Measurements from ENCODE around the gene AJM1. TPM values are rescaled to one million over a fixed set of nuclear protein-coding genes. Genes with fewer than 3 reads are reported as not detected.
"Not testable (repeated sequence)": the region's sequence is repeated elsewhere in the genome, so short reads cannot be mapped to it uniquely, and the experiment has no call there.

Gene AJM1
- polyA plus RNA-seq, 2 of the 4 experiments (the other 2 are of a cell fraction): 0.76 to 3.0 TPM

DNA sequence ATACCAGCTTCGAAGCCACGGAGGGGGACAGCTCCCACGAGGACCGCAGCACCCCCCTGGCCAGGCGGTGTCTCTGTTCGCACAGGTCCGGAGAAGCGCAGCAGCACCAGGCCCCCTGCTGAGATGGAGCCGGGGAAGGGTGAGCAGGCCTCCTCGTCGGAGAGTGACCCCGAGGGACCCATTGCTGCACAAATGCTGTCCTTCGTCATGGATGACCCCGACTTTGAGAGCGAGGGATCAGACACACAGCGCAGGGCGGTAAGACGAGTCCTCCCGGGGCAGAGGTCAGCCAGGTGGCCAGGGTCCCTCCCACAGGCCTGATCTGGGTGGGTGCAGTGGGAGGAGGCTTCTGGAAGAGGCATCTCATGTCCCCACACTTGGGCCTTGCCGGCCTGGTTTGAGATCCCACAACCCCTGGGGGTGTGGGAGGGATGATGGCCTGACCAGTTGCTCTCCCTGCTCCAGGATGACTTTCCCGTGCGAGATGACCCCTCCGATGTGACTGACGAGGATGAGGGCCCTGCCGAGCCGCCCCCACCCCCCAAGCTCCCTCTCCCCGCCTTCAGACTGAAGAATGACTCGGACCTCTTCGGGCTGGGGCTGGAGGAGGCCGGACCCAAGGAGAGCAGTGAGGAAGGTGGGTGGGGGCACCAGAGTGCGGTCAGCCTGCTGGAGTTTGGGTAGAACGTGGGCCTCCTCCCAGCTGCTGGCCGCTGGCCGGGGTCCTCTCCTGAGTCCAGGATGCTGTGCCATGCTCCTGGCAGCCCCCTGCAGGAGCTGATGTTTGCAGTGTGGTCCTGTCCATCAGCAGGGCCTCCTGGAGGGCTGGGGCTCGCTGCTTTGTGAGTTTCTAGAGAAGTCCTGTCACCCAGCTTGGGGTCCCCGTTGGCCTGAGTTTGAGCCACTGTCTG lies 2.8 kb upstream of the AJM1 start (continued):
- TF ChIP-seq, protein P1, sequence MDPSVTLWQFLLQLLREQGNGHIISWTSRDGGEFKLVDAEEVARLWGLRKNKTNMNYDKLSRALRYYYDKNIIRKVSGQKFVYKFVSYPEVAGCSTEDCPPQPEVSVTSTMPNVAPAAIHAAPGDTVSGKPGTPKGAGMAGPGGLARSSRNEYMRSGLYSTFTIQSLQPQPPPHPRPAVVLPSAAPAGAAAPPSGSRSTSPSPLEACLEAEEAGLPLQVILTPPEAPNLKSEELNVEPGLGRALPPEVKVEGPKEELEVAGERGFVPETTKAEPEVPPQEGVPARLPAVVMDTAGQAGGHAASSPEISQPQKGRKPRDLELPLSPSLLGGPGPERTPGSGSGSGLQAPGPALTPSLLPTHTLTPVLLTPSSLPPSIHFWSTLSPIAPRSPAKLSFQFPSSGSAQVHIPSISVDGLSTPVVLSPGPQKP (IDR thresholded peaks at IDR 0.05; ENCODE audit: low read depth, low read length): no peak
- TF ChIP-seq CBX2 (IDR thresholded peaks at IDR 0.05; ENCODE audit: borderline replicate concordance, low read depth) (no peak), FOSL2 (IDR thresholded peaks at IDR 0.05) (no peak), FOSL2 (CRISPR knock-in tag; IDR thresholded peaks at IDR 0.05) (no peak)

GRCh38 chr9:136840140-136840876 lies 2.0 kb upstream of the AJM1 start:
- no peaks in the 10 kb centered on the region for H3K9me3 ChIP-seq
- H3K4me3 ChIP-seq: no peak overlapping the region
- TF ChIP-seq MAX (IDR thresholded peaks at IDR 0.05) (0 out of 2 replicates have a peak, but pooled peaks have one; percentile 14), ZC3H11A (IDR thresholded peaks at IDR 0.05) (no peak)
- peaks cover 56% of the 10 kb centered on the region for H3K4me1 ChIP-seq
- peak overlapping the region; percentile 77 for H3K4me2 ChIP-seq
- ATAC-seq (no peak; a peak in 1 of 6 replicates), FAIRE-seq (no peak), DNase-seq (ENCODE audit: low read depth in 1 of 2, low spot score in 1 of 2) (no peak)
- ChIA-PET CTCF (interaction anchor here (1.0 to 4.7 kb wide), 10 partner anchors 8 to 195 kb away, joined by 3 to 30 read pairs (median 4); no protein-coding TSS in a partner anchor), POLR2A (interaction anchor here (0.6 to 1.0 kb wide), 2 partner anchors 20 to 33 kb away, joined by 3 read pairs; no protein-coding TSS in a partner anchor)
- peak overlapping the region in 1 of 2 experiments; percentile 90; a peak in 3 of 6 replicates for H3K27ac ChIP-seq
- WGBS (ENCODE audit: missing lambda C conversion rate): 59% methylated on average over 23 of the region's 32 CpGs

DNA sequence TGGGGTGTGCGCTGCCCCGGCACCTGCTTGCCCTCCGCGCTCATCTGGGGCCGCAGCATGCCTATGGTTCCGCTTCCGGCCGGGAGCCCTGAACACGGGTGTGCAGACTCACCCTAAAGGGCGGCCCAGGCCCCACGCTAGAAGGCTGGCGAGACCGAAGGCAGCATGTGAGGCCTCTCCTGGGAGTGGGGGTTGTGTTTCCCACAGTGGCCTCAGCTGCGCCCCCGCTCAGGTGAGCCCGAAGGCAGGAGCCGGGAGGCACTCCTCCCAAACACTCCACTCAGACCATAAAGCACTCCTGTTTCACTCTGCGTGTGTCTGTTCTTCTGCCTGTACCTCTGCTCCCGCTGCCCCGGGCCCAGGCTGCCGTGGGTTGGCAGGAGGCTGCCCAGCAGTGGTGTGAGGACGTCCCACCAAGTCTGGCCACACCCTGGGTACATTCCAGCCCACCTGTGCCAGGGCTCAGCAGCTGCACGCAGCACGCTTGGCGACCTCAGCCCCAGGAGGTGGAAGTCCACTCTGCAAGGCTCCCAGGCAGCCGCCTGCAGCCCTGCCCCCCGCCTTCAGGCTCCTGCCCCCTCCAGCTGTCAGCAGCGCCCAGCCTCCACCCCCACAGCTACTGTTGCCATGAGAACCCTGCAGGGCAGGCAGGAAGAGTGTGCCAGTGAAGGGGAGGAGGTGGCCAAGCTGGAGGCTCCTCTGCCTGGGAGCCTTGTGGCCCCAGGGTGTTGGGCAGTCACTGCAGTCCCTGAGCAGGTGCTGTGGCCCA lies 1.2 kb upstream of the AJM1 start:
- ATAC-seq (peak; percentile 41 to 46), FAIRE-seq (no peak), DNase-seq (ENCODE audit: low read depth in 1 of 2, low spot score in 1 of 2) (peak in 1 of 2 experiments; percentile 75)
- peak overlapping the region; percentile 69 to 90 for H3K27ac ChIP-seq
- ChIA-PET POLR2A (interaction anchor here (1.0 to 1.2 kb wide), 2 partner anchors 25 to 34 kb away, joined by 3 to 4 read pairs; partner anchors contain the start of gene EDF1), CTCF (interaction anchor here (0.6 to 4.7 kb wide), 19 partner anchors 9 to 211 kb away, joined by 3 to 72 read pairs (median 11); partner anchors contain the start of genes MAMDC4 and RABL6)
- H3K4me2 ChIP-seq: peak overlapping the region; percentile 77
- peak overlapping the region; percentile 17; the same call in 1 of the 3 replicates for H3K4me3 ChIP-seq
- H3K4me1 ChIP-seq: peaks cover 56% of the 10 kb centered on the region
- no peaks in the 10 kb centered on the region for H3K9me3 ChIP-seq
- TF ChIP-seq PBX3 (IDR thresholded peaks at IDR 0.05): peak; percentile 18
- TF ChIP-seq JUN (IDR thresholded peaks at IDR 0.05): peak in 1 of 2 experiments; percentile 42; a peak in 1 of 5 replicates
- no peak for TF ChIP-seq HDAC2 (IDR thresholded peaks at IDR 0.05)
- WGBS (ENCODE audit: missing lambda C conversion rate): 67% methylated on average over 20 of the region's 28 CpGs

- peak; percentile 17; the same call in 1 of the 2 replicates for TF ChIP-seq PBX3 (IDR thresholded peaks at IDR 0.05)
- 0 out of 5 replicates have a peak, but pooled peaks of 1 of the 2 experiments have one; percentile 5 for TF ChIP-seq JUN (IDR thresholded peaks at IDR 0.05)
- TF ChIP-seq POLR2AphosphoS2 (conservative IDR thresholded peaks at IDR 0.05; ENCODE audit: low read length): 0 out of 2 replicates have a peak, but pooled peaks have one; percentile 72
- ChIA-PET POLR2A (interaction anchor here (0.6 to 1.2 kb wide), 4 partner anchors 24 to 157 kb away, joined by 3 to 4 read pairs (median 3); partner anchors contain the start of gene EDF1), CTCF (interaction anchor here (0.6 to 4.7 kb wide), 33 partner anchors 10 to 211 kb away, joined by 3 to 72 read pairs (median 6); partner anchors contain the start of genes CLIC3, FBXW5, MAMDC4 and RABL6)
- ATAC-seq: peak; percentile 1 to 13; a peak in 5 of 6 replicates
- WGBS (ENCODE audit: missing lambda C conversion rate): 31% methylated on average over 13 of the region's 16 CpGs
- DNase-seq (ENCODE audit: low read depth in 1 of 2, low spot score in 1 of 2); H3K9me3 ChIP-seq: not testable (repeated sequence)
- Histone ChIP-seq H3K27ac (peak overlapping the region; percentile 69 to 90), H3K4me1 (peaks cover 56% of the 10 kb centered on the region), H3K4me3 (peak overlapping the region; percentile 45; the same call in 2 of the 3 replicates), H3K4me2 (peak overlapping the region; percentile 77)
- peak; percentile 13 for FAIRE-seq
These were observed 465 bp upstream of the AJM1 start for GRCh38 chr9:136841646-136842379.

GRCh38 chr9:136843159-136843800 lies 1.0 kb downstream of the AJM1 start:
- peak in 1 of 2 experiments; percentile 3; a peak in 3 of 6 replicates for ATAC-seq
- WGBS (ENCODE audit: missing lambda C conversion rate): 15% methylated on average over 7 of the region's 21 CpGs
- POLR2A ChIA-PET; FAIRE-seq; DNase-seq (ENCODE audit: low read depth in 1 of 2, low spot score in 1 of 2); H3K9me3 ChIP-seq: not testable (repeated sequence)
- CTCF ChIA-PET: interaction anchor here (1.0 to 4.7 kb wide), 35 partner anchors 8 to 204 kb away, joined by 3 to 72 read pairs (median 6); partner anchors contain the start of genes CLIC3, FBXW5, MAMDC4 and PAXX
- H3K4me2 ChIP-seq: peak overlapping the region; percentile 77
- H3K4me3 ChIP-seq: peak overlapping the region; percentile 45; the same call in 2 of the 3 replicates
- peaks cover 54% of the 10 kb centered on the region for H3K4me1 ChIP-seq
- peak overlapping the region; percentile 63 to 90 for H3K27ac ChIP-seq
